Pancreas (tissue), 10 donors: Measurements from ENCODE around the gene SCARB1. TPM values are rescaled to one million over a fixed set of nuclear protein-coding genes. Genes with fewer than 3 reads are reported as not detected.
"Not testable (repeated sequence)": the region's sequence is repeated elsewhere in the genome, so short reads cannot be mapped to it uniquely, and the experiment has no call there.

ENCODE experiments used
- ATAC-seq, 4 donors: fragments of 200-7000 bp; cut with Tn5 transposase; one replicate each; pipeline versions ENCODE4 v1.8.0 to v1.9.1; 2020; ENCODE audit warnings: mild to moderate bottlenecking in 4 of 4, moderate library complexity in 4 of 4
- DNase-seq, 6 donors: peaks; one replicate each; pipeline ENCODE4 v3.0.0-alpha.2; 2020
- FAIRE-seq: peaks from 2 replicates; lab custom pipeline; 2012; peaks lifted over from hg19 to GRCh38; lab: Jason Lieb, UNC
- H3K27ac ChIP-seq, 4 donors: fragments of 200-600 bp; sonication (generic); 1 replicate in 3 of 4; 2 replicates in 1 of 4; pipeline versions ENCODE4 v1.5.0 to v1.8.0; 2020
- H3K27me3 ChIP-seq, 4 donors: fragments of 200-600 bp; one replicate each; pipeline ENCODE4 v1.8.0; 2021
- H3K36me3 ChIP-seq, 3 donors: fragments of 200-600 bp; sonication (generic) in 1 of 3; one replicate each; pipeline versions ENCODE4 v1.5.0 to v1.8.0; 2020 to 2021
- H3K4me1 ChIP-seq, 3 donors: fragments of 200-600 bp; one replicate each; pipeline ENCODE4 v1.8.0; 2021
- H3K4me3 ChIP-seq, 4 donors: fragments of 200-600 bp; sonication (generic) in 2 of 4; one replicate each; pipeline versions ENCODE4 v1.5.0 to v1.8.0; 2020 to 2021
- H3K9me3 ChIP-seq, 4 donors: fragments of 200-600 bp; one replicate each; pipeline ENCODE4 v1.8.0; 2021
- CTCF ChIP-seq, 4 donors: fragments of 200-600 bp; sonication (generic) in 3 of 4; IDR thresholded peaks; one replicate each; pipeline versions ENCODE4 v1.5.0 to v1.8.0; 2021; ENCODE audit warnings: antibody characterized with exemption in 4 of 4
- WGBS, 2 donors: extraction: QIAGEN DNeasy Blood & Tissue Kit; methylation state at CpG; one replicate each; pipeline ENCODE4 v1.1.7; 2013; 5-methylcytosine and 5-hydroxymethylcytosine counted together
- intact Hi-C, 3 donors: fragments of 100-400 bp; cut with DNase I; formaldehyde crosslinking; loops; one replicate each; pipeline versions ENCODE4 v1.11.1 to v1.14.2; 2022
- polyA plus RNA-seq, 2 donors: library from polyadenylated mRNA; stranded (reverse); fragments of 200-250 nt; gene quantifications; one replicate each; pipeline ENCODE4 v1.2.3, GENCODE V29; 2013
- total RNA-seq, 6 donors: library from RNA; stranded (reverse); fragmentation: NEBNext Ultra II Directional in 4 of 6; extraction: Animal tissue kit (Norgen Biotek cat#: 25700) in 4 of 6; gene quantifications; one replicate each; pipeline versions ENCODE4 v1.2.1 to v1.2.4, GENCODE V29; 2021 to 2023
- donor health status: healthy with polysubstance abuse.
- donor health status: DM: no; HTN: no; CAD: no; lungs with moderate emphysema.
- donor health status: DM: no; HTN: no; CAD: no.
- donor health status: control.
- donor health status: control.
- donor health status: Bipolar disorder and iron deficiency.
- donor health status: DM: yes; HTN: yes; CAD: no.
- donor health status: DM: no; HTN: no; CAD: no.
- donor health status: DM: no; HTN: no; CAD: no.
- donor health status: DM: yes; HTN: yes; CAD: no.

SCARB1 gene
- total and polyA plus RNA-seq, 8 donors = 4.7 to 14.7 (median 9.6) TPM

GRCh38 chr12:124893792-124894516 lies 30.3 kb upstream of the SCARB1 start:
- no peak for FAIRE-seq
- no peaks in the 10 kb centered on the region for H3K27me3 ChIP-seq
- H3K27ac ChIP-seq = no peak overlapping the region
- no peaks in the 10 kb centered on the region for H3K9me3 ChIP-seq
- TF ChIP-seq CTCF (IDR thresholded peaks at IDR 0.05) = no peak
- ATAC-seq = no peak
- intact Hi-C loops = no loop called here
- 87 to 93% methylated on average over 9 of the region's 9 CpGs for WGBS, 2 donors
- H3K4me3 ChIP-seq = no peak overlapping the region
- no peaks in the 10 kb centered on the region for H3K36me3 ChIP-seq
- DNase-seq = no peak
- no peaks in the 10 kb centered on the region for H3K4me1 ChIP-seq

GRCh38 chr12:124888260-124888659 lies 24.6 kb upstream of the SCARB1 start:
- H3K4me1 ChIP-seq = no peaks in the 10 kb centered on the region
- H3K27ac ChIP-seq = no peak overlapping the region
- no peaks in the 10 kb centered on the region for H3K27me3 ChIP-seq
- H3K36me3 ChIP-seq = no peaks in the 10 kb centered on the region
- 59 to 83% methylated on average over 2 of the region's 2 CpGs for WGBS, 2 donors
- no peak for ATAC-seq
- no peak overlapping the region for H3K4me3 ChIP-seq
- no peaks in the 10 kb centered on the region for H3K9me3 ChIP-seq
- intact Hi-C loops = no loop called here
- no peak for TF ChIP-seq CTCF (IDR thresholded peaks at IDR 0.05)
- FAIRE-seq = no peak
- DNase-seq = no peak

- H3K36me3 ChIP-seq, FAIRE-seq, H3K27me3 ChIP-seq, H3K4me3 ChIP-seq, H3K27ac ChIP-seq, intact Hi-C loops, DNase-seq, H3K4me1 ChIP-seq, ATAC-seq, H3K9me3 ChIP-seq: not testable (repeated sequence)
- 96 to 97% methylated on average over 9 of the region's 9 CpGs for WGBS, 2 donors
These were observed 24.1 kb upstream of the SCARB1 start for GRCh38 chr12:124887766-124888165.

GRCh38 chr12:124884587-124885438 lies 21.1 kb upstream of the SCARB1 start:
- H3K27me3 ChIP-seq = no peaks in the 10 kb centered on the region
- H3K27ac ChIP-seq = no peak overlapping the region
- no peak for TF ChIP-seq CTCF (IDR thresholded peaks at IDR 0.05)
- no peaks in the 10 kb centered on the region for H3K9me3 ChIP-seq
- intact Hi-C loops = no loop called here
- no peak overlapping the region for H3K4me3 ChIP-seq
- FAIRE-seq = no peak
- WGBS, 2 donors = 67% methylated on average over 15 of the region's 15 CpGs
- no peaks in the 10 kb centered on the region for H3K4me1 ChIP-seq
- peak in 1 of 6 donors; percentile 35 for DNase-seq
- H3K36me3 ChIP-seq = no peaks in the 10 kb centered on the region
- ATAC-seq = peak; percentile 24 to 80 (median 48)

- 86 to 90% methylated on average over 10 of the region's 10 CpGs for WGBS, 2 donors
- DNase-seq (peak in 1 of 6 donors; percentile 1), ATAC-seq (no peak), FAIRE-seq (no peak)
- TF ChIP-seq CTCF (IDR thresholded peaks at IDR 0.05) = no peak
- Histone ChIP-seq H3K4me1 (no peaks in the 10 kb centered on the region), H3K4me3 (no peak overlapping the region), H3K27ac (no peak overlapping the region), H3K9me3 (no peaks in the 10 kb centered on the region), H3K27me3 (no peaks in the 10 kb centered on the region), H3K36me3 (no peaks in the 10 kb centered on the region)
- intact Hi-C loops = no loop called here
These were observed 19.8 kb upstream of the SCARB1 start for GRCh38 chr12:124883263-124884130.
